Endodermal cell (in vitro differentiated cells): ENCODE results near the gene KEL. TPM values are rescaled to one million over a fixed set of nuclear protein-coding genes. Genes with fewer than 3 reads are reported as not detected.

Experiments
- DNase-seq: peaks from one replicate; pipeline ENCODE4 v3.0.0-alpha.2; 2017
- H3K27ac ChIP-seq: 2 replicates; pipeline ENCODE4 v1.5.1; 2013; ENCODE audit warnings: mild to moderate bottlenecking, low read depth, low read length, moderate library complexity
- H3K27me3 ChIP-seq: 2 replicates; pipeline ENCODE4 v1.6.1; 2013; ENCODE audit warnings: mild to moderate bottlenecking, low read length, moderate library complexity; ENCODE audit not compliant: insufficient read depth, control insufficient read depth, poor library complexity, severe bottlenecking
- H3K36me3 ChIP-seq: 2 replicates; pipeline ENCODE4 v1.7.0; 2013; ENCODE audit warnings: mild to moderate bottlenecking, low read length, moderate library complexity; ENCODE audit not compliant: control insufficient read depth, insufficient read depth
- H3K4me1 ChIP-seq: one replicate; pipeline ENCODE4 v1.7.0; 2013; ENCODE audit warnings: low read length; ENCODE audit not compliant: control insufficient read depth, insufficient read depth
- H3K4me3 ChIP-seq: 2 replicates; pipeline ENCODE4 v1.5.1; 2013; ENCODE audit warnings: mild to moderate bottlenecking, low read length, moderate library complexity
- H3K9ac ChIP-seq: 2 replicates; pipeline ENCODE4 v1.6.1; 2013; ENCODE audit warnings: mild to moderate bottlenecking, low read length, moderate library complexity; ENCODE audit not compliant: poor library complexity, severe bottlenecking; ENCODE audit errors: extremely low read depth
- H3K9me3 ChIP-seq: 2 replicates; pipeline ENCODE4 v1.6.1; 2013; ENCODE audit warnings: mild to moderate bottlenecking, low read length, moderate library complexity; ENCODE audit not compliant: control insufficient read depth
- H3K27ac Mint-ChIP-seq: 2 replicates; pipeline ENCODE4 v1.8.0; 2020; ENCODE audit warnings: mixed read lengths
- H3K27me3 Mint-ChIP-seq: 2 replicates; pipeline ENCODE4 v1.8.0; 2021; ENCODE audit warnings: mild to moderate bottlenecking, mixed read lengths; ENCODE audit not compliant: insufficient read depth
- H3K36me3 Mint-ChIP-seq: 2 replicates; pipeline ENCODE4 v1.8.0; 2020; ENCODE audit warnings: low read depth, mixed read lengths
- H3K4me1 Mint-ChIP-seq: 2 replicates; pipeline ENCODE4 v1.8.0; 2020; ENCODE audit warnings: mixed read lengths
- H3K4me3 Mint-ChIP-seq: 2 replicates; pipeline ENCODE4 v1.8.0; 2020; ENCODE audit warnings: mild to moderate bottlenecking, moderate library complexity, mixed read lengths
- H3K9me3 Mint-ChIP-seq: 2 replicates; pipeline ENCODE4 v1.8.0; 2020; ENCODE audit warnings: mild to moderate bottlenecking, mixed read lengths
- CTCF ChIP-seq: fragments of 200-600 bp; sonication (generic); conservative IDR thresholded peaks from 2 replicates; pipeline ENCODE4 v1.5.0; 2021; ENCODE audit warnings: antibody characterized with exemption, mild to moderate bottlenecking
- WGBS, 2 experiments: methylation state at CpG; one replicate each; pipeline versions ENCODE4 v1.1.5 to v1.1.7; 2013; ENCODE audit warnings: missing lambda C conversion rate in 2 of 2, mixed read lengths in 1 of 2; ENCODE audit not compliant: insufficient coverage in 1 of 2, insufficient read length in 1 of 2; 5-methylcytosine and 5-hydroxymethylcytosine counted together
- total RNA-seq, 2 donors: library from RNA; stranded (reverse); fragmentation: NEBNext Ultra II Directional in 1 of 2; extraction: Animal tissue kit (Norgen Biotek cat#: 25700) in 1 of 2; gene quantifications; 2 replicates in 1 of 2; 3 replicates in 1 of 2; pipeline ENCODE4 v1.2.1, GENCODE V29; 2021

KEL gene
- total RNA-seq, 2 donors from 2014 or later, result 79.4 to 86.0 TPM

- H3K27ac Mint-ChIP-seq, result no peak overlapping the region
- no peak overlapping the region for H3K4me3 Mint-ChIP-seq
- Histone ChIP-seq H3K4me1 (no peaks in the 10 kb centered on the region), H3K27ac (no peak overlapping the region), H3K9ac (no peak overlapping the region), H3K9me3 (no peaks in the 10 kb centered on the region), H3K27me3 (no peaks in the 10 kb centered on the region), H3K36me3 (no peaks in the 10 kb centered on the region), H3K4me3 (no peak overlapping the region)
- H3K27me3 Mint-ChIP-seq, result peaks cover 3% of the 10 kb centered on the region
- peaks cover 18% of the 10 kb centered on the region for H3K36me3 Mint-ChIP-seq
- no peak for DNase-seq
- H3K4me1 Mint-ChIP-seq, result peaks cover 64% of the 10 kb centered on the region
- no peaks in the 10 kb centered on the region for H3K9me3 Mint-ChIP-seq
- TF ChIP-seq CTCF, result no peak
- WGBS, 2 experiments, result 98 to 100% methylated on average over 1 to 2 of the region's 2 CpGs
Observed at GRCh38 chr7:142963993-142964392, 1.8 kb upstream of the KEL start.

- Mint-ChIP-seq H3K27me3 (no peaks in the 10 kb centered on the region), H3K4me1 (peaks cover 65% of the 10 kb centered on the region), H3K36me3 (peaks cover 21% of the 10 kb centered on the region), H3K9me3 (no peaks in the 10 kb centered on the region), H3K27ac (peak overlapping the region; percentile 22), H3K4me3 (peak overlapping the region; percentile 70)
- H3K9ac ChIP-seq, result no peak overlapping the region
- H3K27me3 ChIP-seq, result no peaks in the 10 kb centered on the region
- H3K9me3 ChIP-seq, result no peaks in the 10 kb centered on the region
- H3K4me1 ChIP-seq, result peaks cover 5% of the 10 kb centered on the region
- TF ChIP-seq CTCF, result no peak
- no peak overlapping the region for H3K4me3 ChIP-seq
- H3K36me3 ChIP-seq, result no peaks in the 10 kb centered on the region
- 21 to 38% methylated on average over 1 of the region's 1 CpG for WGBS, 2 experiments
- no peak overlapping the region for H3K27ac ChIP-seq
- no peak for DNase-seq
Observed at GRCh38 chr7:142962991-142963390, 828 bp upstream of the KEL start.

DNA sequence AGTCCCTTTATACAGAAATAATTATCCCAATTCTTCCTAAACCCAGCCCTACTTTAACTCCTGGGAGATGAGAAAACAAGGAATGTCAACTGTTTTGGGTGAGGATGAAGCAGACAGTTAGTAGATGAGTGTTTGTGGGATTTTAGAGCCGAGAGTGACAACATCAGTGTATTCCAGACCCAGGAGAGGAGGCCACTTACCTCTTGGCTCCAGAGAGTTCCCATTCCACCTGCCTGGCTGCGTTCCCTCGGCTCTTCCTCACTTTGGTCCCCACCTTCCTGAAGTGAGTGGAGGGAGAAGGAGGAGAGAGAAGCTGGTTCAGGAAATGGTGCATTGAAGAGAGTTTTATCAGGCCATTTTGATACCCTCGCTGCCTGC is 579 bp downstream of the KEL start:
- Histone ChIP-seq H3K4me3 (peak overlapping the region; percentile 73), H3K36me3 (no peaks in the 10 kb centered on the region), H3K9ac (no peak overlapping the region), H3K27me3 (no peaks in the 10 kb centered on the region), H3K9me3 (no peaks in the 10 kb centered on the region), H3K4me1 (peaks cover 12% of the 10 kb centered on the region), H3K27ac (no peak overlapping the region)
- TF ChIP-seq CTCF, result no peak
- 85 to 100% methylated on average over 1 to 4 of the region's 4 CpGs for WGBS, 2 experiments
- Mint-ChIP-seq H3K27me3 (no peaks in the 10 kb centered on the region), H3K4me1 (peaks cover 78% of the 10 kb centered on the region), H3K9me3 (peaks cover under 1% of the 10 kb centered on the region), H3K27ac (peak overlapping the region; percentile 53), H3K4me3 (peak overlapping the region; percentile 70), H3K36me3 (peaks cover 31% of the 10 kb centered on the region)
- no peak for DNase-seq
